Measurements from ENCODE around the gene DUS1L. TPM values are rescaled to one million over a fixed set of nuclear protein-coding genes. Genes with fewer than 3 reads are reported as not detected.

The DUS1L gene
- total RNA-seq, 2 donors from 2014 or later, result 77.3 to 88.9 TPM

DNA sequence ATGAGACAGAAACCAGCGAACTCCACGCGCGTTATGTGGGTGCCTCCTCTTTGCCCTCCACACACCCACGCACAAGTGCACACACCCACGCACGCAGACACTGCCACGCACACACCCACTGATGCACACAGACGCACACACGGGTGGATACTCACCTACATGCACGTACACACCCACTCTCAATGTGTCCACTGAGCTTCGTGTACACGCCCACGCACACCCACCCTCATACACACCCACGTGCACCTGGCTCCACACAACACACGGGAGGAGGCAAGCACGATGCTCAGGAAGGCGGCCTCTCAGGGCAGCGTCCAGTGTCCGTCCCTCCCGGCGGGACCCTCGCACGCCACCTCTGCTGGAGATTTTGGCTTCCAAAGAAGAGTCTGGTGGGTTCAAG lies 18.2 kb downstream of the DUS1L start:
- Histone ChIP-seq H3K4me1 (ENCODE audit: control insufficient read depth in 1 of 2, low read depth in 2 of 2) (peaks cover 2 to 21% of the 10 kb centered on the region in 2 donors), H3K27ac (no peak overlapping the region), H3K9me3 (no peaks in the 10 kb centered on the region), H3K4me3 (no peak overlapping the region), H3K36me3 (peaks cover 10% of the 10 kb centered on the region), H3K27me3 (replicated peaks; ENCODE audit: insufficient read depth) (no peaks in the 10 kb centered on the region)
- DNase-seq (ENCODE audit: low spot score), result no peak
- no peak for ATAC-seq (ENCODE audit: insufficient number of reproducible peaks, low FRiP score, low read depth)
- TF ChIP-seq, protein P1, sequence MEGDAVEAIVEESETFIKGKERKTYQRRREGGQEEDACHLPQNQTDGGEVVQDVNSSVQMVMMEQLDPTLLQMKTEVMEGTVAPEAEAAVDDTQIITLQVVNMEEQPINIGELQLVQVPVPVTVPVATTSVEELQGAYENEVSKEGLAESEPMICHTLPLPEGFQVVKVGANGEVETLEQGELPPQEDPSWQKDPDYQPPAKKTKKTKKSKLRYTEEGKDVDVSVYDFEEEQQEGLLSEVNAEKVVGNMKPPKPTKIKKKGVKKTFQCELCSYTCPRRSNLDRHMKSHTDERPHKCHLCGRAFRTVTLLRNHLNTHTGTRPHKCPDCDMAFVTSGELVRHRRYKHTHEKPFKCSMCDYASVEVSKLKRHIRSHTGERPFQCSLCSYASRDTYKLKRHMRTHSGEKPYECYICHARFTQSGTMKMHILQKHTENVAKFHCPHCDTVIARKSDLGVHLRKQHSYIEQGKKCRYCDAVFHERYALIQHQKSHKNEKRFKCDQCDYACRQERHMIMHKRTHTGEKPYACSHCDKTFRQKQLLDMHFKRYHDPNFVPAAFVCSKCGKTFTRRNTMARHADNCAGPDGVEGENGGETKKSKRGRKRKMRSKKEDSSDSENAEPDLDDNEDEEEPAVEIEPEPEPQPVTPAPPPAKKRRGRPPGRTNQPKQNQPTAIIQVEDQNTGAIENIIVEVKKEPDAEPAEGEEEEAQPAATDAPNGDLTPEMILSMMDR (IDR thresholded peaks at IDR 0.05), result no peak

DNA sequence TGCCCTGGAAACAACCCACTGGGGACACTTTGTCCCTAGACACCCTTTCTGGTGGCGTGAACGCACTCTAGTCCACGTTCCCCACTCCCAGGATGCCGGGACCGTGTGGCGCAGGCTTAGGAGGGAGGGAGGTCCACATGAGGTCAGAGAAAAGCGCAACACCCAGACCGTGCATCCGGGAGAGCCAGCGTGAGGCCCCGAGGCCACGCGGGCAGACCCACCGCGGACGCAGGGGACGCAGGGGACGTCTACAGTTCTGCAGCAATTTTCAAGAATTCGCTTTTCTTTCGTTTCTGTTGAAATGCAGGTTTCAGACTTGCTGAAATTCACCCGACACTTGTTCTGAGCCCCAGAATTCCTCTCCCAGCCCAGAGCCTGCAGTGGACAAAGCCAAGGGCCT lies 18.7 kb downstream of the DUS1L start:
- Histone ChIP-seq H3K4me1 (ENCODE audit: control insufficient read depth in 1 of 2, low read depth in 2 of 2) (peaks cover 0 to 19% of the 10 kb centered on the region in 2 donors), H3K4me3 (no peak overlapping the region), H3K9me3 (no peaks in the 10 kb centered on the region), H3K36me3 (peaks cover 10% of the 10 kb centered on the region), H3K27me3 (replicated peaks; ENCODE audit: insufficient read depth) (no peaks in the 10 kb centered on the region), H3K27ac (no peak overlapping the region)
- ATAC-seq (ENCODE audit: insufficient number of reproducible peaks, low FRiP score, low read depth) (no peak), DNase-seq (ENCODE audit: low spot score) (no peak)
- TF ChIP-seq, protein P1 (IDR thresholded peaks at IDR 0.05), result no peak

DNA sequence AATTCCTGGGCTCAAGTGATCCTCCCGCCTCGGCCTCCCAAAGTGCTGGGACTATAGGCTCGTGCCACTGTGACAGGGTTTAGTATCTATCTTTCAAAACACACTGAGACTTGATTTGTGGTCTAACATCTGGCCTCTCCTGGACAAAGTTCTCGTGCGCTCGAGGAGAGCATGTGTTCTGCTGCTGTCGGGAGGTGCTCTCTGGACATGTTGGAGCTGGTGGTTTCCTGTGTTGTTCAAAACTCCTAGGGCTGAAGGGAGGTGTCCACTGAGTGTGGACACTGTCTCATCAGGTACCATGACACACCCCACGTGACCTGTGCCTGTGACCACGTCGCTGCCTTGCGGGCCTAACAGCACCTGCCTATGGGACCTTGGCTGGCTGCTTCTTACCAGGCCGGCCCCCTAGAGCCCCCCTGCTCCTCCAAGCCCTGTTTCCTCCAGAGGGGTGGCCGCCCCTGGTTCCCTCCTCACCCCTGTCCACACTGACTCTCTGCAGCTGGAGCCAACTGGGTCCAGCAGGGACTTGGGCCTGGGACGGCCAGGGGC lies 19.6 kb downstream of the DUS1L start:
- no peaks in the 10 kb centered on the region for H3K27me3 ChIP-seq (replicated peaks; ENCODE audit: insufficient read depth)
- H3K4me3 ChIP-seq, result no peak overlapping the region
- H3K4me1 ChIP-seq (ENCODE audit: control insufficient read depth in 1 of 2, low read depth in 2 of 2), result peaks cover 0 to 18% of the 10 kb centered on the region in 2 donors
- ATAC-seq (ENCODE audit: insufficient number of reproducible peaks, low FRiP score, low read depth) (no peak), DNase-seq (ENCODE audit: low spot score) (no peak)
- no peaks in the 10 kb centered on the region for H3K9me3 ChIP-seq
- H3K27ac ChIP-seq, result no peak overlapping the region
- TF ChIP-seq, protein P1 (IDR thresholded peaks at IDR 0.05), result no peak
- H3K36me3 ChIP-seq, result peaks cover 10% of the 10 kb centered on the region

DNA sequence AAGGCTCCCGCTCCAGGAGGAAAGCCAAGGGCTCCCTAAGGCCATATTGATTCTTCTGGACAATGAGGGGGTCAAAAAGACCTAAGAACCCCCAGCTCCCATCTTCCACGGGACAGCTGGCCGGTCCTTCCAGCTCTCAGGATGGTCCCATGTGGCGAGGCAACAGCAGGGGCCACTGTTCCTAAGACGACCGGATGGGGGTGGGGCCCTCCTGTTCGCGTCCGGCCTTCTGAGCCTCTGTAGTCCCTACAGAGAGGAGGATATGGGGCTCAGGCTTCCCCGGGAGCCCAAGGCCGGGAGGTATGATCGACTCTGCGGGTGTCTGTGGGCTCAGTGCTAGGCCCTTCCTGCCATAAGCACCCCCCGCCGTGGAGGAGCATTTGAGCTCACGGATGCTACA lies 22.1 kb downstream of the DUS1L start:
- Histone ChIP-seq H3K4me1 (ENCODE audit: control insufficient read depth in 1 of 2, low read depth in 2 of 2) (no peaks in the 10 kb centered on the region), H3K27ac (no peak overlapping the region), H3K9me3 (no peaks in the 10 kb centered on the region), H3K4me3 (no peak overlapping the region), H3K27me3 (replicated peaks; ENCODE audit: insufficient read depth) (no peaks in the 10 kb centered on the region), H3K36me3 (peaks cover 2% of the 10 kb centered on the region)
- ATAC-seq (ENCODE audit: insufficient number of reproducible peaks, low FRiP score, low read depth) (no peak), DNase-seq (ENCODE audit: low spot score) (no peak)
- TF ChIP-seq, protein P1 (IDR thresholded peaks at IDR 0.05), result no peak

DNA sequence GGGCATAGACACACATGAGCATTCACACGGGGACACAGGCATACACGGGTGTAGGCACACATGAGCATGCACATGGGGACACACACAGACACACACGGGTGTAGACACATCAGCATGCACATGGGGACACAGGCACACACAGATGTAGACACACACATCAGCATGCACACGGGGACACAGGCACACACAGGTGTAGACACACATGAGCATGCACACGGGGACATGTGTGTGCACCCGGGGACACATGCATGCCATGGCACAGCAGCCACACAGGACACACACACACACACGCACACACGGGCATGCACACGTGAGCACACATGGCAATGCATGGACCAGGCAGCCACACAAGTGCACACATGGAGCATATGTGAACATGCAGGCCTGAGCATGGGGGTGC lies 23.0 kb downstream of the DUS1L start:
- no peaks in the 10 kb centered on the region for H3K36me3 ChIP-seq
- H3K4me3 ChIP-seq, result no peak overlapping the region
- peaks cover 0 to 5% of the 10 kb centered on the region in 2 donors for H3K4me1 ChIP-seq (ENCODE audit: control insufficient read depth in 1 of 2, low read depth in 2 of 2)
- no peak for DNase-seq (ENCODE audit: low spot score)
- no peaks in the 10 kb centered on the region for H3K27me3 ChIP-seq (replicated peaks; ENCODE audit: insufficient read depth)
- ATAC-seq (ENCODE audit: insufficient number of reproducible peaks, low FRiP score, low read depth), result no peak
- H3K27ac ChIP-seq, result no peak overlapping the region
- no peaks in the 10 kb centered on the region for H3K9me3 ChIP-seq
- TF ChIP-seq, protein P1 (IDR thresholded peaks at IDR 0.05), result no peak
